ENCODE measurements around the gene ANOS1.
"Not testable (repeated sequence)": the region's sequence is repeated elsewhere in the genome, so short reads cannot be mapped to it uniquely, and the experiment has no call there.

Gene ANOS1

DNA sequence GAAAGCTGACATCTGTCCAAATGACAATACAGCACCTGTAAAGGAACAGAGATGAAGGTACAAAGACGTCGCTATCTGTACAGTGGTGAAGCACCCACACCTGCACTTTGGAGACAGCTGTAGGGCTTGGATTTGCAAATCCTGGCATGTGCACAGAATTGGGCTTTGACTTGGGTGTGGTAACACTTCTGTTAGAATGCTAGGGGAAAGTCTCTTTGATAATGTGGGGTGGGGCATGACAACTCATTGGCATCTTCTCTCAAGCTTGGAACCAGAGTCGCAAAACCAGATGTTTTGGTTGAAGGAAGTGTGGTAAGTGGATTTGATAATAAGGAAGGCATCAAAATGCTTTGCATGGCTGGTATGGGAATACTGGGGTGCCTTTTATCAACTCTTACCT is 211.8 kb downstream of the ANOS1 start:
- Histone ChIP-seq H3K9me3 (ENCODE audit: control insufficient read depth, insufficient read depth, low read depth, low read length) (no peaks in the 10 kb centered on the region), H3K9ac (ENCODE audit: low read length) (no peak overlapping the region), H3K4me1 (ENCODE audit: control insufficient read depth, insufficient read depth, low read length) (peaks cover 11% of the 10 kb centered on the region), H3K27ac (ENCODE audit: low read depth, low read length) (no peak overlapping the region), H3K36me3 (ENCODE audit: control insufficient read depth, insufficient read depth, low read length) (no peaks in the 10 kb centered on the region), H3K4me3 (ENCODE audit: low read depth, low read length) (no peak overlapping the region), H3K27me3 (ENCODE audit: control insufficient read depth, insufficient read depth, low read length) (peaks cover 6% of the 10 kb centered on the region; the same call in 1 of the 2 replicates)

DNA sequence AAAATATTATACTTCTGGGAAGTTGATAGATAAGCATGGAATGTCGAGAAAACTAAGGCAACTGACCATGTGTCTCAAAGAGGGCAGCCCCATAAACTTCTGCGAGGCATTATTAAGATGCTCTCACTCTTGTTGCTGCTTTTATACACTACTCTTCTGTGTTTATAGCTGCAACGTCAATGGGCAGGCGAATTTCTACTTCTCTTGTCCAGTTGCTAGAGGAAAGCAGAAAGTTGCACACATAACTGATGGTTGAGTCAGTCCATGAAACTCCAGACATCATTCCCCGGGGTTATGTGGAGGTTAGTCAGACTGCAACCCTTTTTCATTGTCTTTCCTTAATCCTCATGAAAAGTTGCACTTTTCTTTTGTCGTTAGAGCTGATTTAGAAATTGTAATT is 227.5 kb downstream of the ANOS1 start:
- Histone ChIP-seq H3K9me3 (ENCODE audit: control insufficient read depth, insufficient read depth, low read depth, low read length) (no peaks in the 10 kb centered on the region), H3K9ac (ENCODE audit: low read length) (no peak overlapping the region), H3K27ac (ENCODE audit: low read depth, low read length) (no peak overlapping the region), H3K4me3 (ENCODE audit: low read depth, low read length) (no peak overlapping the region), H3K4me1 (ENCODE audit: control insufficient read depth, insufficient read depth, low read length) (peaks cover 8% of the 10 kb centered on the region), H3K27me3 (ENCODE audit: control insufficient read depth, insufficient read depth, low read length) (no peaks in the 10 kb centered on the region), H3K36me3 (ENCODE audit: control insufficient read depth, insufficient read depth, low read length) (no peaks in the 10 kb centered on the region)

DNA sequence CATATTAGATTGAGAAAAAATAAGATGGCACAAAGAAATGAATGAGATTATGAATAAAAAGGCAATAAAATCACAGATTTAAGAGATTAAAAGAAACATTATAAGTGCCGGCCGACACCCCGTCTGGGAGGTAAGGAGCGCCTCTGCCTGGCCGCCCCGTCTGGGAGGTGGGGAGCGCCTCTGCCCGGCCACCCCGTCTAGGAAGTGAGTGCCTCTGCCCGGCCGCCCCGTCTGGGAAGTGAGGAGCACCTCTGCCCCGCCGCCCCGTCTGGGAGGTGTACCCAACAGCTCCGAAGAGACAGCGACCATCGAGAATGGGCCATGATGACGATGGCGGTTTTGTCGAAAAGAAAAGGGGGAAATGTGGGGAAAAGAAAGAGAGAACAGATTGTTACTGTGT is 229.8 kb downstream of the ANOS1 start:
- H3K4me3 ChIP-seq (ENCODE audit: low read depth, low read length); H3K27me3 ChIP-seq (ENCODE audit: control insufficient read depth, insufficient read depth, low read length); H3K36me3 ChIP-seq (ENCODE audit: control insufficient read depth, insufficient read depth, low read length); H3K9me3 ChIP-seq (ENCODE audit: control insufficient read depth, insufficient read depth, low read depth, low read length); H3K27ac ChIP-seq (ENCODE audit: low read depth, low read length); H3K4me1 ChIP-seq (ENCODE audit: control insufficient read depth, insufficient read depth, low read length); H3K9ac ChIP-seq (ENCODE audit: low read length): not testable (repeated sequence)

DNA sequence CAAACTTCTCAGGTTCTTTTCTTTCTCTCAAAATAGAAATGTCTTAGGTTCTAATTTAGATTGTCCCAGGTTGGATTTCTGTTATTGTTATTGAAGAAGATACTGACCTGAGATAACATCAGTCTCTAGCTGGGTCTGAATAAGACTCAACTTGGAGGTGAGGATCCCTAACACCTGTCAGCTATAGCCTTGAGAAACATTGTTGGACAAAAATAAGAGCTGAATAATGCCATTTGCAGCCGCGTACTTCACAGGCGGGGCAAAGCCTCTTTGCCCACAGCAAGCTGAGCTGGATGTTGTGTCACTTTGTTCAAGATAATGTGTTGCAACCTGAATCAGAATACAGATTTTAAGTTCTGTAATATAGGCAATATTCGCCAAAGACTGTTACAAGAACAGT is 231.7 kb downstream of the ANOS1 start:
- H3K9me3 ChIP-seq (ENCODE audit: control insufficient read depth, insufficient read depth, low read depth, low read length), result no peaks in the 10 kb centered on the region
- H3K27me3 ChIP-seq (ENCODE audit: control insufficient read depth, insufficient read depth, low read length), result no peaks in the 10 kb centered on the region
- H3K4me1 ChIP-seq (ENCODE audit: control insufficient read depth, insufficient read depth, low read length), result no peaks in the 10 kb centered on the region
- no peak overlapping the region for H3K9ac ChIP-seq (ENCODE audit: low read length)
- no peak overlapping the region for H3K4me3 ChIP-seq (ENCODE audit: low read depth, low read length)
- no peak overlapping the region for H3K27ac ChIP-seq (ENCODE audit: low read depth, low read length)
- H3K36me3 ChIP-seq (ENCODE audit: control insufficient read depth, insufficient read depth, low read length), result no peaks in the 10 kb centered on the region

DNA sequence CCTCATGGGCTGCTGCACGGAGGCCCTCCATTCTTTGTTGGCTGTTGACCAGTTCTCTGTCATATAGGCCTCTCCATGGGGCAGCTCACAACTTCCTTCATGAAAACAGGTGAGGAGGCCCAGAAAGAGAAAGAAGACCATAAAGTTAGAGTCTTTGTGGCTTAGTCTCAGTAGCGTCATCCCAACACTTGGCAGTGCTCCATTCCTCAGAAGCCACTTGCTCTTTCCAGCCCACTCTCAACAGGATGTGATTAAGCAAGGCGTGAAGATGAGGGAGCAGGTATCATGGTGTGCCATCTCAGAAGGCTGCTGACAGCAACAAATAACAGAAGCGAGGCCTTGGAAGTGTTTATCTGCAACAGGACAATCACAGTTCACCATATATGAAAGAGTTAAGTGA is 236.9 kb downstream of the ANOS1 start:
- H3K4me1 ChIP-seq (ENCODE audit: control insufficient read depth, insufficient read depth, low read length); H3K9ac ChIP-seq (ENCODE audit: low read length); H3K36me3 ChIP-seq (ENCODE audit: control insufficient read depth, insufficient read depth, low read length); H3K27me3 ChIP-seq (ENCODE audit: control insufficient read depth, insufficient read depth, low read length); H3K4me3 ChIP-seq (ENCODE audit: low read depth, low read length); H3K9me3 ChIP-seq (ENCODE audit: control insufficient read depth, insufficient read depth, low read depth, low read length); H3K27ac ChIP-seq (ENCODE audit: low read depth, low read length): not testable (repeated sequence)

DNA sequence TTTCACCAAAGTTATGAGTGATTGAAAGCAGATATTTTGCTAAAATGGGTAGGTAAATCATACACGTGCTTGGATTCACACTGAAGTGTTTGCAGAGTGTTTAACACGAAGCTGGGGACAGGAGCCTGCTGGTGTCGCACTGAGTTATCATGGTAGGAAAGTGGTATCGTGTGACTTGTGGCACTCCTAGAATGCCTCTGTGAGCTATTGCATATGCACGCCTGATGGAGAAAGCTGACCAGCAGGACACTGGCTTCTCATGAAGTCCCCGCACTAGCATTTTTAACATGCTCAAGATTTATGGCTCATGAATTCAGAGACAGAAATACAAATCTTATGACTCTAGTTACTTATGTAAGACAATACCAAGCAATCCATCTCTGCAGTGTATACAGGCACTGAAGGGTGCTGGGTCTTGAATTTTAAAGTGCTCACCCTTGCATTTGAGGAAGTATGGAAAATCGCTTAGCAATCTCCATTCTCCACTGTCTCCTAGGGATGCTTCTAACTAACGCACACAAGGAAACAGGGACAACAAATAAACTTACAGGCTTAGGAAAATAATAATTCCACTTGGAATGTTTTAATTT is 247.5 kb downstream of the ANOS1 start:
- H3K4me3 ChIP-seq (ENCODE audit: low read depth, low read length), result no peak overlapping the region
- no peak overlapping the region for H3K27ac ChIP-seq (ENCODE audit: low read depth, low read length)
- no peaks in the 10 kb centered on the region for H3K27me3 ChIP-seq (ENCODE audit: control insufficient read depth, insufficient read depth, low read length)
- H3K36me3 ChIP-seq (ENCODE audit: control insufficient read depth, insufficient read depth, low read length), result no peaks in the 10 kb centered on the region
- no peak overlapping the region for H3K9ac ChIP-seq (ENCODE audit: low read length)
- no peaks in the 10 kb centered on the region for H3K9me3 ChIP-seq (ENCODE audit: control insufficient read depth, insufficient read depth, low read depth, low read length)
- H3K4me1 ChIP-seq (ENCODE audit: control insufficient read depth, insufficient read depth, low read length), result peaks cover 6% of the 10 kb centered on the region; the same call in 1 of the 2 replicates
